Esophagus muscularis mucosa (tissue), 4 donors: ENCODE data around the gene FAM177B.

ENCODE experiments used
- EP300 ChIP-seq: sonication (generic); formaldehyde crosslinking; IDR thresholded peaks from one replicate; pipeline ENCODE4 v1.6.1; 2017; ENCODE audit warnings: antibody characterized with exemption
- POLR2A ChIP-seq: fragments of 450-650 bp; IDR thresholded peaks from one replicate; pipeline ENCODE4 v1.6.1; 2017; ENCODE audit warnings: antibody characterized with exemption, moderate library complexity, mild to moderate bottlenecking, low read depth
- POLR2AphosphoS5 ChIP-seq, 2 donors: sonication (generic); formaldehyde crosslinking; IDR thresholded peaks; one replicate each; pipeline ENCODE4 v1.6.1; 2017; ENCODE audit warnings: antibody characterized with exemption in 2 of 2
- TF ChIP-seq, protein P1 (sequence below), 3 experiments: fragments of 200-600 bp in 2 of 3; fragments of 450-650 bp in 1 of 3; sonication (generic) in 2 of 3; IDR thresholded peaks; one replicate each; pipeline ENCODE4 v1.5.1; 2017 to 2019; ENCODE audit warnings: antibody characterized with exemption in 3 of 3, mild to moderate bottlenecking in 2 of 3, moderate library complexity in 1 of 3

DNA sequence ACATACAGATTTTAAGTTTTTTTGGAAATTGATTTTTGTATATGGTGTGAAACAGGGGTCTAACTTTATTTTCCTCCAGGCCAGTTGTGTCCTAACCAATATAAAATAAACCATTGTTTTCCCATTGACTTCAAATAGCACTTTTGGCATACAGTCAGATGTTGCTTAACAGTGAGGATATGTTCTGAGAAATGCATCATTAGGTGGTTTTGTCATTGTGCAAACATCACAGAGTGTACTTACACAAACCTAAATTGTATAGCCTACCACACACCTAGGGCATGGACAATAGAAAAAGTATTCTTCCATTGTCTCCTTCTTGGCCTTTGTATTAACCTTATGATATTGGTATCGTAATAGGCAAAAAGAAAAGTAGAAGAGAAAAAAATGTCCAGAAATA is 40.5 kb downstream of the FAM177B start:
- TF ChIP-seq, protein P1, sequence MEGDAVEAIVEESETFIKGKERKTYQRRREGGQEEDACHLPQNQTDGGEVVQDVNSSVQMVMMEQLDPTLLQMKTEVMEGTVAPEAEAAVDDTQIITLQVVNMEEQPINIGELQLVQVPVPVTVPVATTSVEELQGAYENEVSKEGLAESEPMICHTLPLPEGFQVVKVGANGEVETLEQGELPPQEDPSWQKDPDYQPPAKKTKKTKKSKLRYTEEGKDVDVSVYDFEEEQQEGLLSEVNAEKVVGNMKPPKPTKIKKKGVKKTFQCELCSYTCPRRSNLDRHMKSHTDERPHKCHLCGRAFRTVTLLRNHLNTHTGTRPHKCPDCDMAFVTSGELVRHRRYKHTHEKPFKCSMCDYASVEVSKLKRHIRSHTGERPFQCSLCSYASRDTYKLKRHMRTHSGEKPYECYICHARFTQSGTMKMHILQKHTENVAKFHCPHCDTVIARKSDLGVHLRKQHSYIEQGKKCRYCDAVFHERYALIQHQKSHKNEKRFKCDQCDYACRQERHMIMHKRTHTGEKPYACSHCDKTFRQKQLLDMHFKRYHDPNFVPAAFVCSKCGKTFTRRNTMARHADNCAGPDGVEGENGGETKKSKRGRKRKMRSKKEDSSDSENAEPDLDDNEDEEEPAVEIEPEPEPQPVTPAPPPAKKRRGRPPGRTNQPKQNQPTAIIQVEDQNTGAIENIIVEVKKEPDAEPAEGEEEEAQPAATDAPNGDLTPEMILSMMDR (IDR thresholded peaks at IDR 0.05) = no peak
- TF ChIP-seq POLR2AphosphoS5 (IDR thresholded peaks at IDR 0.05) (no peak), EP300 (no peak), POLR2A (no peak)
